ENCODE measurements around the gene GALM. TPM values are rescaled to one million over a fixed set of nuclear protein-coding genes. Genes with fewer than 3 reads are reported as not detected.
"Not testable (repeated sequence)": the region's sequence is repeated elsewhere in the genome, so short reads cannot be mapped to it uniquely, and the experiment has no call there.

The GALM gene
- total RNA-seq, 1 experiment from 2014 or later = 9.1 TPM

DNA sequence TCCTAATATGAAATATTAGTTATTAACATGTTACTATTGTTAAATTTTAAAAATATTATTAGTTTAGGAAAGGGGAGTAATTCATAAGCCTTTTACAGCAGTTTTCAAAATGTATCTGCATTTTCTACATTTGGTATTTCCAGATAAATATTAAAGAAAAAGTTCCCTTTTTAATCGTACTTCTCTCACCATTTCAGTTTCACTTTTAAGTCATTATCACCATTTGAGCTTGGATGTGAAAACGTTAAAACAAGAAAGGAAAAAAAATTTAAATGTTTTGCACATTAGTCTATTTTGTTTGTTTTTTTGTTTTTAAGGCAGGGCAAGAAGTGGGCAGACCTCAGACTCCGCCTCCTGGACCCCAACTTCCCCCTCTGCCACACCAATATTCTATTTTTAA is 88.6 kb downstream of the GALM start:
- H3K4me1 Mint-ChIP-seq (ENCODE audit: low read depth, unreplicated experiment) = peaks cover 17% of the 10 kb centered on the region
- DNase-seq = no peak
- no peak overlapping the region for H3K4me3 Mint-ChIP-seq (ENCODE audit: low read depth, unreplicated experiment)
- H3K9me3 Mint-ChIP-seq (ENCODE audit: low read depth, unreplicated experiment) = no peaks in the 10 kb centered on the region
- H3K27me3 Mint-ChIP-seq (ENCODE audit: unreplicated experiment) = peaks cover 12% of the 10 kb centered on the region
- CTCF ChIA-PET = interaction anchor here (0.7 kb wide), 1 partner anchor 19 kb away, joined by 4 read pairs; no protein-coding TSS in a partner anchor
- H3K36me3 Mint-ChIP-seq (ENCODE audit: insufficient read depth, unreplicated experiment) = peaks cover 27% of the 10 kb centered on the region
- no TSS peak for BruUV-seq (replicated peaks)
- TF ChIP-seq, protein P1, sequence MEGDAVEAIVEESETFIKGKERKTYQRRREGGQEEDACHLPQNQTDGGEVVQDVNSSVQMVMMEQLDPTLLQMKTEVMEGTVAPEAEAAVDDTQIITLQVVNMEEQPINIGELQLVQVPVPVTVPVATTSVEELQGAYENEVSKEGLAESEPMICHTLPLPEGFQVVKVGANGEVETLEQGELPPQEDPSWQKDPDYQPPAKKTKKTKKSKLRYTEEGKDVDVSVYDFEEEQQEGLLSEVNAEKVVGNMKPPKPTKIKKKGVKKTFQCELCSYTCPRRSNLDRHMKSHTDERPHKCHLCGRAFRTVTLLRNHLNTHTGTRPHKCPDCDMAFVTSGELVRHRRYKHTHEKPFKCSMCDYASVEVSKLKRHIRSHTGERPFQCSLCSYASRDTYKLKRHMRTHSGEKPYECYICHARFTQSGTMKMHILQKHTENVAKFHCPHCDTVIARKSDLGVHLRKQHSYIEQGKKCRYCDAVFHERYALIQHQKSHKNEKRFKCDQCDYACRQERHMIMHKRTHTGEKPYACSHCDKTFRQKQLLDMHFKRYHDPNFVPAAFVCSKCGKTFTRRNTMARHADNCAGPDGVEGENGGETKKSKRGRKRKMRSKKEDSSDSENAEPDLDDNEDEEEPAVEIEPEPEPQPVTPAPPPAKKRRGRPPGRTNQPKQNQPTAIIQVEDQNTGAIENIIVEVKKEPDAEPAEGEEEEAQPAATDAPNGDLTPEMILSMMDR (IDR thresholded peaks at IDR 0.05; ENCODE audit: unreplicated experiment) = no peak
- H3K27ac Mint-ChIP-seq (ENCODE audit: unreplicated experiment) = no peak overlapping the region
- intact Hi-C loops (cut with micrococcal nuclease; ENCODE audit: unreplicated experiment) = no loop called here

GRCh38 chr2:38755891-38756290 is 90.0 kb downstream of the GALM start:
- Mint-ChIP-seq H3K4me1 (ENCODE audit: low read depth, unreplicated experiment) (peaks cover 16% of the 10 kb centered on the region), H3K36me3 (ENCODE audit: insufficient read depth, unreplicated experiment) (peaks cover 13% of the 10 kb centered on the region)
- H3K27ac Mint-ChIP-seq (ENCODE audit: unreplicated experiment); intact Hi-C loops (cut with micrococcal nuclease; ENCODE audit: unreplicated experiment); DNase-seq; H3K9me3 Mint-ChIP-seq (ENCODE audit: low read depth, unreplicated experiment); CTCF ChIA-PET; H3K4me3 Mint-ChIP-seq (ENCODE audit: low read depth, unreplicated experiment); H3K27me3 Mint-ChIP-seq (ENCODE audit: unreplicated experiment); BruUV-seq (replicated peaks): not testable (repeated sequence)

DNA sequence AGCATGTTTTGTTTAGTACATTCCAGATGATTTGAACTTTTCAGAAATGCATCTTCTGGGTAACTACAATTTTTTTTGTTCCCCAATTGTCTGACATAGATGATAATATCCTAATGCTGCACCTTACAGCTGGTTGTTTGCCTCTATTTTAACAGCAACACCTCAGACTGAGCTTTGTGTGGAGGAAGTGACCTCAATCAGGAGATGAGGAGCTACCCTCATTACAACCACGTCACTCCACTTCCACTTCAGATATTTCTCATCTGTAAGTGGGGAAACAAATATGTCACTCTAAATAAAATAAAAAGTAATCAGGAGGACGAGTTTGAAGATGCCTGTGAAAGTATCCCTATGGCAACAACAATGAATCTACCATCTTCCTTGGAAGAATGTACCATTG is 97.3 kb downstream of the GALM start:
- intact Hi-C loops (cut with micrococcal nuclease; ENCODE audit: unreplicated experiment) = no loop called here
- H3K9me3 Mint-ChIP-seq (ENCODE audit: low read depth, unreplicated experiment) = no peaks in the 10 kb centered on the region
- TF ChIP-seq, protein P1 (IDR thresholded peaks at IDR 0.05; ENCODE audit: unreplicated experiment) = no peak
- no peak for DNase-seq
- no peak overlapping the region for H3K27ac Mint-ChIP-seq (ENCODE audit: unreplicated experiment)
- peaks cover 23% of the 10 kb centered on the region for H3K4me1 Mint-ChIP-seq (ENCODE audit: low read depth, unreplicated experiment)
- H3K27me3 Mint-ChIP-seq (ENCODE audit: unreplicated experiment) = no peaks in the 10 kb centered on the region
- CTCF ChIA-PET = no interaction called here
- no peaks in the 10 kb centered on the region for H3K36me3 Mint-ChIP-seq (ENCODE audit: insufficient read depth, unreplicated experiment)
- H3K4me3 Mint-ChIP-seq (ENCODE audit: low read depth, unreplicated experiment) = no peak overlapping the region
- no TSS peak for BruUV-seq (replicated peaks)

- Mint-ChIP-seq H3K4me3 (ENCODE audit: low read depth, unreplicated experiment) (no peak overlapping the region), H3K4me1 (ENCODE audit: low read depth, unreplicated experiment) (peaks cover 23% of the 10 kb centered on the region), H3K9me3 (ENCODE audit: low read depth, unreplicated experiment) (no peaks in the 10 kb centered on the region), H3K36me3 (ENCODE audit: insufficient read depth, unreplicated experiment) (no peaks in the 10 kb centered on the region), H3K27ac (ENCODE audit: unreplicated experiment) (no peak overlapping the region), H3K27me3 (ENCODE audit: unreplicated experiment) (no peaks in the 10 kb centered on the region)
- TF ChIP-seq, protein P1 (IDR thresholded peaks at IDR 0.05; ENCODE audit: unreplicated experiment) = no peak
- intact Hi-C loops (cut with micrococcal nuclease; ENCODE audit: unreplicated experiment) = no loop called here
- BruUV-seq (replicated peaks) = no TSS peak
- no peak for DNase-seq
- CTCF ChIA-PET = no interaction called here
Observed at GRCh38 chr2:38763728-38764127, 97.8 kb downstream of the GALM start.

- TF ChIP-seq, protein P1 (IDR thresholded peaks at IDR 0.05; ENCODE audit: unreplicated experiment) = no peak
- Mint-ChIP-seq H3K27me3 (ENCODE audit: unreplicated experiment) (no peaks in the 10 kb centered on the region), H3K9me3 (ENCODE audit: low read depth, unreplicated experiment) (no peaks in the 10 kb centered on the region), H3K4me3 (ENCODE audit: low read depth, unreplicated experiment) (no peak overlapping the region), H3K27ac (ENCODE audit: unreplicated experiment) (no peak overlapping the region), H3K36me3 (ENCODE audit: insufficient read depth, unreplicated experiment) (no peaks in the 10 kb centered on the region), H3K4me1 (ENCODE audit: low read depth, unreplicated experiment) (peaks cover 23% of the 10 kb centered on the region)
- intact Hi-C loops (cut with micrococcal nuclease; ENCODE audit: unreplicated experiment) = no loop called here
- CTCF ChIA-PET = interaction anchor here (0.5 kb wide), 1 partner anchor 32 kb away, joined by 7 read pairs; no protein-coding TSS in a partner anchor
- no peak for DNase-seq
- BruUV-seq (replicated peaks) = no TSS peak
Observed at GRCh38 chr2:38765149-38765548, 99.2 kb downstream of the GALM start.

Data from Calu3 (cell line).